ENCODE measurements around the gene CCDC27.

CCDC27 gene

GRCh38 chr1:3772027-3772714, 19.9 kb downstream of the CCDC27 start:
- no peak for TF ChIP-seq CTCF (IDR thresholded peaks at IDR 0.05; ENCODE audit: low read length, missing control alignments)
- DNase-seq (ENCODE audit: low read depth) = peak; percentile 82
- H3K4me3 ChIP-seq (replicated peaks; ENCODE audit: low read depth, low read length) = peak overlapping the region; percentile 61

GRCh38 chr1:3772715-3773571, 20.7 kb downstream of the CCDC27 start, which contains the start of gene SMIM1:
TSS of gene SMIM1 (plus strand) at chr1:3772749. CDS start at chr1:3775374, 2,625 bp downstream.
- no peak for DNase-seq (ENCODE audit: low read depth)
- TF ChIP-seq CTCF (IDR thresholded peaks at IDR 0.05; ENCODE audit: low read length, missing control alignments) = no peak
- peak within 1 kb of the TSS; percentile 61 for H3K4me3 ChIP-seq (replicated peaks; ENCODE audit: low read depth, low read length)

DNA sequence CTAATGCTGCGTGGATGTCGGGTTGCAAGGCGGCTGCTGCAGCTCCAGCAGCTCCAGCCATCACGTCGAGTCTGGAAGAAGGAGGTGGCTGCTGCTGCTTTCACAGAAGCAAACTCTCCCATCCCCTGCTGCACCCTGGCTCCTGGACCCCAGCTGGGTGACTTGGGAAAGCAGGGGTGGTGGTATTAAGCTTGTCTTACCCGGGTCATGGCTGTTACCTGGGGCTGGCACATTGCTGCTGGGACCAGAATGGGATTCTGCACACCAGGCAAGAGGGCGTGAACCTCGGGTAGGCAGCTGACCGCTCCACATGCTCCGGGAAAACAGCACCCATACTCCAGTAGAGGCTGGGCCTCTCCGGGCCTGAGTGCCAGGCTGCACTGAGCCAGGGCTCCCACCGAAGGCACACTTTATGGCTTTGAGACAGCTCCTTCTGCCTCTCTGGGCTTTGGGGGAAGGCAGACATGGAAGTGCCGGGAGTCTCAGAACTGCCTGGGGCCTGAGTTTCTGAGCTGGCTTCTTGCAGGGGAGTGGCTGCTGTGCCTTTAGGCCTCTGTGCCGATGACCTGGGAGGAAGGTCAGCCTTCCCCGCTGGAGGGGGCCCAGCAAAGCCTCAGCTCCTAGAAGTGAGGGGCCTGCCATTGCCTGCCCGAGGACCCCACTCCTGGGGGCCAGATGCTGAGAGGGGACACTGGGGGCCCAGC, 21.5 kb downstream of the CCDC27 start:
- no peak overlapping the region for H3K4me3 ChIP-seq (replicated peaks; ENCODE audit: low read depth, low read length)
- no peak for TF ChIP-seq CTCF (IDR thresholded peaks at IDR 0.05; ENCODE audit: low read length, missing control alignments)
- DNase-seq (ENCODE audit: low read depth) = no peak

GRCh38 chr1:3774276-3774945, 22.2 kb downstream of the CCDC27 start:
- DNase-seq (ENCODE audit: low read depth) = no peak
- H3K4me3 ChIP-seq (replicated peaks; ENCODE audit: low read depth, low read length) = no peak overlapping the region
- TF ChIP-seq CTCF (IDR thresholded peaks at IDR 0.05; ENCODE audit: low read length, missing control alignments) = no peak

GRCh38 chr1:3774946-3775489, 22.8 kb downstream of the CCDC27 start:
- peak; percentile 31 for DNase-seq (ENCODE audit: low read depth)
- no peak for TF ChIP-seq CTCF (IDR thresholded peaks at IDR 0.05; ENCODE audit: low read length, missing control alignments)
- H3K4me3 ChIP-seq (replicated peaks; ENCODE audit: low read depth, low read length) = no peak overlapping the region

Data from fibroblast of pulmonary artery (primary cell).